Renal cortical epithelial cell (primary cell): ENCODE data around the gene KIF1C. TPM values are rescaled to one million over a fixed set of nuclear protein-coding genes. Genes with fewer than 3 reads are reported as not detected.
"Not testable (repeated sequence)": the region's sequence is repeated elsewhere in the genome, so short reads cannot be mapped to it uniquely, and the experiment has no call there.

Experiments used
- DNase-seq: peaks from one replicate; pipeline ENCODE4 v3.0.0-alpha.2; 2011; ENCODE audit warnings: low read depth
- total RNA-seq: library from RNA; depleted of rRNA; stranded (reverse); fragments of >200 nt; gene quantifications from 2 replicates; pipeline ENCODE4 v1.2.3, GENCODE V29; 2014

Gene KIF1C
- total RNA-seq, 1 donor from 2014 or later, result 142 TPM

DNA sequence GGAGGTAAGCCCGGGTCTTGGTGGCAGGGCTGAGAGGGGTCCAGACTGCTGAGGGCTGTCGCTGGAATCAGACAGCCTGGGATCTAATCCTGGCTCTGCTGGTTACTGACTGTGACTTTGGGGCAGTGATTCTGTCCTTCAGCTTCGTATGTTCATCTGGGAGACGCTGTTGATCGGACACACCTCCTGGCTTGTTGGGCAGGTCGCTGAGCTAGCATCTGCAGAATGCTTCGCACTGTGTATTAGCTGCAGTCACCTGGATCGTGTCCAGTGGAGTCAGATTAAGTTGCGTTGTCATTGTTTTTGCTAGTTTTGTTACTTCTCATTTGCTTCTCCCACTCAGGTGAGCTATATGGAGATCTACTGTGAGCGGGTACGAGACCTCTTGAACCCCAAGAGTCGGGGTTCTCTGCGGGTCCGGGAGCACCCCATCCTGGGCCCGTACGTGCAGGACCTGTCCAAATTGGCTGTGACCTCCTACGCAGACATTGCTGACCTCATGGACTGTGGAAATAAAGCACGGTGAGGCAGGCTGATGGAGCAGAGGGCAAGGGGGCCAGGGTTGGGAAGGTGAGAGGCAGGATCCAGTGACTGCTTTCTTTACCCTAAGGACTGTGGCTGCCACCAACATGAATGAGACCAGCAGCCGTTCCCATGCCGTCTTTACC lies 4.5 kb downstream of the KIF1C start:
- DNase-seq, result no peak

DNA sequence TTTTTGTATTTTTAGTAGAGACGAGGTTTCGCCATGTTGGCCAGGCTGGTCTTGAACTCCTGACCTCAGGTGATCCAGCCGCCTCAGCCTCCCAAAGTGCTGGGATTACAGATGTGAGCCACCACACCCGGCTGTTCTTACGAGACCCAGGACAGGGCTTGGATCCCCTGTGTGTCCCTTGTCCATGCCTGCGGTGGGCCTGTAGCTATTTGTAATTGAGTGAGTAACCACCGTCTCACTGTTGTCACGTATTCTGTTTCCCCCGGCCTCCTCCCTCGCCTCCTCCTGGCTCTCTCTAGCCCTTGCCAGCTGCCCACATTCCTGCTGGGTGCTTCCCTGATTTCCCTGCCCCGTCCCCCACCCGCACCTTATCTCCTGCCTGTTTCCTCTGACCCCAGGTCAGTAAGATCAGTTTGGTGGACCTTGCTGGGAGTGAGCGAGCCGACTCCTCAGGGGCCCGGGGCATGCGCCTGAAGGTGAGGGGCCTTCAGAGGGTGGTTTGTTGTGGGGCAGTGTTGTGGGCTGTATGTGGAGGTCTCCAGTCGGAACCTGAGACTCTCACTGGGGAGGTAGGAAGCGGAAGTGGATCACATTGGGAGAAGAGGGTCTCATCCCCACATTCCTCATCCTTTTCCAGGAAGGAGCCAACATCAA lies 5.6 kb downstream of the KIF1C start:
- no peak for DNase-seq

DNA sequence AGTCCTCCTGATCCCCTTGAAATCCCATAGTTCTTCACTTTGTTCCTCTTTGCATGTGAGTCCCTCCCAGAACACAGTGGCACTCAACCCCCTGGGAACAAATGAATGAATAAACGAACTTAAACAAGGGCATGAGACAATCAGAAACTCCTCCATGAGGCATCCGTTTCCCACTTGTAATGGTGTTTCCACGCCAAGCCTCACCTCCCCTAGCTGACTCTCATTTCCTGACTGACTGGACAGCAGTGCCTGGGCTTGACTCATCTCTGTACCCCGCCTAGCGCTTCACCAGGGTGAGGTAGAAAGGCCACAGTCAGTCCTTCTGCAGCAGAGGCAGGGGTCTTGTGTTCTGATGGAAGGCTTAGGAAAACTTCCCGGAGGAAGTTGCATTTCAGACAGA lies 14.2 kb downstream of the KIF1C start:
- DNase-seq, result no peak

DNA sequence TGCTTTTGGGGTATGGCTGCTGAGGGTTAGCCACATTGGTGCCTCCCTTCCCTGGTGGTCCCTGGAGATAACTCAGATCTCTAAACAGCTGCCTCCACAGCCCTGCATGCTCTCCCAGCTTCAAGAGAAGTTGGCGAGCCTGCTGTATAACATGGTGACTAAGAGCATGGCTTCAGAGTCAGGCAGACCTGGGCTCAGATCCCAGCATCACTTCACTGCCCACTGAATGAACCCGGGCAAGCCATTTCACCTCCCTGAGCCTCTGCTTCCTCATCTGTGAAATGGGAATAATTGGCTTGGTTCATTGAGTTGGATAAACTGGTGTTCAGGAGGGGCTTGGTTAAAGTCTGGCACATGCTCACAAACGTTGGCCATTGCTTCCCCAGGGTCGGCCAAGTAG lies 16.6 kb downstream of the KIF1C start:
- DNase-seq, result no peak

DNA sequence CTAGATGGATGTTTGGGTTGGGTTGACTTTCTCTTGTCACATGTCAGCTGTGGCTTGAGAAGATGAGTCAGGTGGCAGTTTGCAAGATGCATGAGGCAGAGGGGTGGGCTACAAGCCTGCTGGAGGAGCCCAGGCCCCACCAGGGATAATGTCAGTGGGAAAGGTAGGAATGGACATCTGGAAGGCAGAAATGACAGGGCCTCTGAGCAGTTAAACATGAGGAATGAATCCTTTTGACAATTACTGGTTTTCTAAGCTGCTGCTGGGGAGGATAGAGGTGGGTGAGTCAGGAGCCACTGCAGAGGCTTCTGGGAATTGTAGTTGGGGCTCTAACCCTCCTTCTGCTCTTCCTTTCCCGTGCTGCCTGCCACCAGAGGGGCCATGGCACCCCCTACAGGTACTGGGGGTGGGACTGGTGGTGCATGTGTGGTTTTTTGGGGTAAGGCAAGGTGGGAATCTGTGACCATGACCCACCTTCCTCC lies 21.8 kb downstream of the KIF1C start:
- no peak for DNase-seq

DNA sequence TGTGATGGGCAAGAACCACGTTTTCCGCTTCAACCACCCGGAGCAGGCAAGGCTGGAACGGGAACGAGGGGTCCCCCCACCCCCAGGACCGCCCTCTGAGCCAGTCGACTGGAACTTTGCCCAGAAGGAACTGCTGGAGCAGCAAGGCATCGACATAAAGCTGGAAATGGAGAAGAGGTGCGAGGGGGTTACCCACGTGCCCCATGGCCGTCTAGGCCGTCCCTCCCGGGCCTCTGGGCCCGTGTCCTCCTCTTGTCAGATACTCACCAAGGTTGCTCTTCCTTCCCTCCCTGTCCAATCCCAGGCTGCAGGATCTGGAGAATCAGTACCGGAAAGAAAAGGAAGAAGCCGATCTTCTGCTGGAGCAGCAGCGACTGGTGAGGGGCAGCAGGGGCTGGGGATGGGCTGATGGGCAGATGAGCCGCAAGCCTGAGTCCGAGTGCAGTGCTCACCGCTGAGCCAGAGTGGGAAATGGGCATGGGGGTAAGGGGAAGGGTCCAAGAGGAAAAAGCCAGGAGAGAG lies 22.8 kb downstream of the KIF1C start:
- no peak for DNase-seq

DNA sequence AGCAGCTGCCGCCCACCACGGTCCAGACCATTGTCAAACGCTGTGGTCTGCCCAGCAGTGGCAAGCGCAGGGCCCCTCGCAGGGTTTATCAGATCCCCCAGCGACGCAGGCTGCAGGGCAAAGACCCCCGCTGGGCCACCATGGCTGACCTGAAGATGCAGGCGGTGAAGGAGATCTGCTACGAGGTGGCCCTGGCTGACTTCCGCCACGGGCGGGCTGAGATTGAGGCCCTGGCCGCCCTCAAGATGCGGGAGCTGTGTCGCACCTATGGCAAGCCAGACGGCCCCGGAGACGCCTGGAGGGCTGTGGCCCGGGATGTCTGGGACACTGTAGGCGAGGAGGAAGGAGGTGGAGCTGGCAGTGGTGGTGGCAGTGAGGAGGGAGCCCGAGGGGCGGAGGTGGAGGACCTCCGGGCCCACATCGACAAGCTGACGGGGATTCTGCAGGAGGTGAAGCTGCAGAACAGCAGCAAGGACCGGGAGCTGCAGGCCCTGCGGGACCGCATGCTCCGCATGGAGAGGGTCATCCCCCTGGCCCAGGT lies 24.5 kb downstream of the KIF1C start:
- DNase-seq, result no peak

DNA sequence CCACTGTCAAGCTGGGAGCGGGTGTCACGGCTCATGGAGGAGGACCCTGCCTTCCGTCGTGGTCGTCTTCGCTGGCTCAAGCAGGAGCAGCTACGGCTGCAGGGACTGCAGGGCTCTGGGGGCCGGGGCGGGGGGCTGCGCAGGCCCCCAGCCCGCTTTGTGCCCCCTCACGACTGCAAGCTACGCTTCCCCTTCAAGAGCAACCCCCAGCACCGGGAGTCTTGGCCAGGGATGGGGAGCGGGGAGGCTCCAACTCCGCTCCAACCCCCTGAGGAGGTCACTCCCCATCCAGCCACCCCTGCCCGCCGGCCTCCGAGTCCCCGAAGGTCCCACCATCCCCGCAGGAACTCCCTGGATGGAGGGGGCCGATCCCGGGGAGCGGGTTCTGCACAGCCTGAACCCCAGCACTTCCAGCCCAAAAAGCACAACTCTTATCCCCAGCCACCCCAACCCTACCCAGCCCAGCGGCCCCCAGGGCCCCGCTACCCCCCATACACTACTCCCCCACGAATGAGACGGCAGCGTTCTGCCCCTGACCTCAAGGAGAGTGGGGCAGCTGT lies 25.9 kb downstream of the KIF1C start:
- DNase-seq, result no peak

DNA sequence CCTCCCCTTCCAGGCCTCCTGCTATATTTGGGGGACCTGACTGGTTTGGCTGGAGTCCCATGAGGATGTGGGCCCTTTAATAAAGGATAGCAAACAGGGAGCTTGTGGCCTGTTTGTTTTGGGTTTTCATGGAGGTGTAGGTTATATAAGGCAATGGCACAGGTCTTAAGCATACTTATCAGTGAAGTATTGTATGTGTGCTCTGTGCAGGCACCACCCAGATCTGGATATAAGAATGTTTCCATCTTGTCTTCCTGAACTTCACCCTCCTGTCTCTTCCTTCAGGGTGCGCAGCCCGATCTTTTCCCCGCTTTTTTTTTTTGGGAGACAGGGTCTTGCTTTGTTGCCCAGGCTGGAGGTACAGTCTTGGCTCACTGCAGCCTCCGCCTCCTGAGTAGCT lies 26.9 kb downstream of the KIF1C start:
- no peak for DNase-seq

DNA sequence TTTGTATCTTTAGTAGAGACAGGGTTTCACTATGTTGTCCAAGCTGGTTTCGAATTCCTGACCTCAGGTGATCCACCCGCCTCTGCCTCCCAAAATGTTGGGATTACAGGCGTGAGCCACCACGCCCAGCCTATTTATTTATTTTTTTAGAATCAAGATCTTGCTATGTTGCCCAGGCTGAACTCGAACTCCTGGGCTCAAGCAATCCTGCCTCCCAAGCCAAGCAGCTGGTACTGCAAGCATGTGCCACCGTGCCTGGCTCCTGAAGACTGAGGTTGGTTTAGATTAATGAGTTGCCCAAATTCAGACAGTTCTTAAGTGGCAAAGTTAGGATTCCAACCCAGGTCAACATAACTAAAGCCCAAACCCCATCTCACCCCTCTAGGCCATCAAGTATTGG lies 29.5 kb downstream of the KIF1C start:
- DNase-seq, result no peak

DNA sequence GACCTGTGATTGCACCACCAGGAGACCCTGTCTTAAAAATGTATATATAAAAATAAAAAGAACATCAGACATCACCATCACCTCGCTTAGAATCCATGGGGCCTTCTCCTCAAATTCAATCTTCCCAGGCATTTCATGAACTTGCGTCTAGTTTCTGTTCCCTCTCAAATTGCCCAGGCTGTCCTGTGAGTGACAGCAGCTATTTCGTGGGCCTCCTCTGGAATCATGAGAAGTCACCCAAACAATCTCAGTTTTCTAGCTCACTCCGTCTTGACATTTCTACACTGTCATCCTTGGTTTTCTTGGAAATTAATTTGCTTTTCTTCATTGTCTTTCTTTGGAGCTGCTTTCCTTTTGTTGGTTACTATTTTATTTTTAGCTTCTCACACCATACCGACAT lies 30.2 kb downstream of the KIF1C start:
- no peak for DNase-seq

DNA sequence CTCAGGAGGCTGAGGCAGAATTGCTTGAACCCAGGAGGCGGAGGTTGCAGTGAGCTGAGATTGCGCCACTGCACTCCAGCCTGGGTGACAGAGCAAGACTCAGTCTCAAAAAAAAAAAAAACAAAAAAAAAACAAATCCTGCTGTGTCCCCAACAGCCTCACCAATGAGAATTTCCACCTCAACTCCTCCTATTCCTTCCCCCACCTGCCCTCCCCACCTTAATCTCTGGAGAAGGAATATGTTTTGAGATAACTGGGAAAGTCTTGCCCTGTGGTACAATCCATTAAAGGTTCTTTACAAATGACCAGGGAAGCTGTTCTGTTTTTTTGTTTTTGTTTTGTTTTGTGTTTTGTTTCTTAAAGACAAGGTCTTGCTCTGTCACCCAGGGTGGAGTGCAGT lies 32.4 kb downstream of the KIF1C start:
- not testable (repeated sequence) for DNase-seq

DNA sequence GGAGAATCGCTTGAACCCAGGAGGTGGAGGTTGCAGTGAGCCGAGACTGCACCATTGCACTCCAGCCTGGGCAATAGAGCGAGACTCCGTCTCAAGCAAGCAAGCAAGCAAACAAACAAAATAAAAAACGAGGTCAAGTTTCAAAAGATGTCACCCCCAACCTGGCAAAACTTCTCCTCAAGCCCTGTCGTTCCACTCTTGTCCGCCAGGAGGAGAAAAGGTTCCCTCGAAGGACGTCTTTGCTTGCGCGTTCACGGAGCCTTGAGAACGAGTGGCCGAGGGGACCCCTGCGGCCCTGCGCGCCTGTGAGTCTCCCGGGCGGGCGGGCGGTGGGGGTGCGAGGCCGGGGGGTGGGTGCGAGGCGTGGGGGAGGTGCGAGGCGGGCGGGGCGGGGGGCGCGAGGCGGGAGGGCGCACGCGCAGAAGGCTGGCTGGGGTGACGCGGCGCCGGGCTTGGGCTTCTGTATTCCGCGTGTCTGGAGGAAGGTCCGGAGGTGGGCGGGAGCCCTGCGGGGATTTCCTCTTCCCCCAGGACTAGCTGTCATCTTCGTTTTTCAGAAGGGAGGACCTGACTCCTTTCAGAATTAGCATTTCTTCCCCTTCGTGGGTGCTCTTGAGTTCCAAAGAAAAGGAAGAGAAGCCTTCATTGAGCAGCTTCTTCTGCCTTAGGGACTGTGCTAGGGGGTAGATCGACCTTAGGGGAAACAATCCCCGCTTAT lies 33.8 kb downstream of the KIF1C start:
- DNase-seq, result peak; percentile 56

DNA sequence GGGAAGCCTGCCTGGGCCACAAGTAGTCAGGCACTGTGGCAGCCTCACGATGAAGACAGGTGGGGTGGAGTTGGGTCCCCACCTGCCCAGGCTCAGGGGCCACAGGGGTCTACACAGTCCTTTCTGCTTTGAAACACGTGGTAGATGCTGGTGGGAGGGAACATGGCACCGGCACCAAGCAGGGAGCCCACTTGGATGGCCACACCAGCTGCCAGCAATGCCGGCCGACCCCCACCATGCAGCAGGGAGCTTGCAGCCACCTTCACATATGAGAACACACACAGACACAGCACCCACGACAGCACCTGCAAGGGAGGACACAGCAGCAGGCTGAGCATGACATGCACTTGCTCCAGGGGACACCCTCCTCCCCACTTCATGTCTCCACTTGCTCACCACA lies 35.1 kb downstream of the KIF1C start:
- DNase-seq, result no peak

DNA sequence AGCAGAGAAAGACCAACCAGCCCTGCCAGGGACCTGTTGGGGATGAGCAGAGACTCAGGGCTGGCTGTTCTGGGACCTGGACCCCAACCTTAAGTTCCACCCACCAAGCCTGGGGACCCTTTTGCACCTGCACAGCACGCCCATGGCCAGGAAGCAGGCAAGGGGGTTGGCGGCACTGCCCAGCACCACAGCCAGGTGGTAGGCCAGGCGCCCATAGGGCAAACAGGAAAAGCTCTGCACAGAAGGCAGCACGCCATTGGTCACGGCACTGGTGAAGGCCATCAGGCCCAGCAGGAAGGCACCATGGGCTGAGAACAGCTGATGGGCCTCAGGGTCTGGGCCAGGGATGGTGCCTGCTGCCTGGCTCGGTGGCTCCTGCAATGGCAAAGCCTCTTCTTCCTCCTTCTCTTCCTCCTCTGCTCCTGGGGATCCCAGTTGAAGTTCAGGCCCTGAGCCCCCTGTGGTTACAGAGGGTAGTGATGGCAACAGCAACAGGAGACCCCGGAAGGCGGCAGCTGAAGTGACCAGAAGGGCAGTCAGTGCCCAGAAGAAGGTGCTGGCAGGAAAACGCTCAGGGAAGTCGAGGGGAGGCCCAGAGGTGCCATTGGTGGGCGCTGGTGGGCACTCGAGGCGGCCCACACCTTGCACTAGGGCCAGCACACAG lies 35.7 kb downstream of the KIF1C start:
- DNase-seq, result no peak

DNA sequence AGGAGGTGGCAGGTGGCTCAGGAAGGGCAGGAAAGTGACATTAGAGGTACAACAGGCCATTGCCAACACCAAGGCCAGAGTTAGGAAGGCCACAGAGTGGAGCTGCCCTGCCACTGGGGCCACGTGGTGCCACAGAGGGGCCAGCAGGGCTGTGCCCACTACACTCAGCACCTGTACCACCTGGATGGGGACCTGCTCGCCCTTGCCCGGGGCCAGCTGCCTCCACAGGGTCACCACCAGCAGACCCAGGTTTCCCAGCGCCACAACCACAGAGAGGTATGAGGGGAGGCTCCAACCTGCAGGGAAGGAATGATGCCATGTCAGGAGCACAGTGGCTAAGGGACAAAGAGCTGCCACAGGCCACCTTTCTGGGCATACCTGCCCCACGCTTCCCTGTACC lies 36.3 kb downstream of the KIF1C start:
- DNase-seq, result no peak

DNA sequence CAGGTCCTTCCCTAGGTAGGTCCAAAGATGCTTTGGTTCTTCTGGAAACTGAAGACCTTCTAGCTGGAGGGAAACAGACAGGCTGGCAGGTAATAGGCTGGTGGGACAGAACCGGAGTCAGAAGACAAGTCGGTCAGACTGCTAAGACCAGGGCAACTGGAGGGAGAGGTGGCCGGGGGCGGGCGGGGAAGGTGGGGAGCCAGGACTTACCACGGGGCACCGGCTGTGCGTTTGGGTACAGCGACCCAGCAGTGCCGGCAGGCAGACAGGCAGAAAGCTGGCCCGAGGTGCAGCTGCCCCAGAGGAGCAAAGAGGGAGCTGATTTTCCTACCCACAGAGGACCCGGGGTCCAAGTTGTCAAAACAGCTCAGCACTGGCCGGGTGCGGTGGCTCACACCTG lies 36.9 kb downstream of the KIF1C start:
- DNase-seq, result no peak

DNA sequence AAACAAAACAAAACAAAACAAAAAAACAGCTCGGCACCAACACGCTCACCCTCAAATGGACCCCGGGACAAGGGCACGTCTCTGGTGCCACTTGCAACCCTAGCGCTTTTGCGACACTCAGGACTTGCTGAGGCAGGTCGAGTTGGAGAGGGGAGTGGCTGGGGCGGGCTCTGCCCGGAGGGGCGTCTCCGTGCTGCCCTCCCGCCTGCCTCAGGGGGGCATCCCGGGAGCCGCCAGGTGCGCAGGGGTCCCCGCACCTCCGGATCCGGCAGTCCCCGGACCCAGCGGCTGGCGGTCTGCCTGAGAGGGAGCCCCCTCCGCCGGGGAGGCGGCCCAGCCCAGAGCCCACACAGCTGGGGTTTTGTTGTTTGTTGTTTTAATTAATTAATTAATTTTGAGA lies 37.6 kb downstream of the KIF1C start, which contains the start of gene SLC52A1:
Gene SLC52A1 (minus strand): TSS at position 112 of the 400 bp plus-strand sequence. CDS start 820 bp downstream, outside the sequence.
- no peak for DNase-seq

DNA sequence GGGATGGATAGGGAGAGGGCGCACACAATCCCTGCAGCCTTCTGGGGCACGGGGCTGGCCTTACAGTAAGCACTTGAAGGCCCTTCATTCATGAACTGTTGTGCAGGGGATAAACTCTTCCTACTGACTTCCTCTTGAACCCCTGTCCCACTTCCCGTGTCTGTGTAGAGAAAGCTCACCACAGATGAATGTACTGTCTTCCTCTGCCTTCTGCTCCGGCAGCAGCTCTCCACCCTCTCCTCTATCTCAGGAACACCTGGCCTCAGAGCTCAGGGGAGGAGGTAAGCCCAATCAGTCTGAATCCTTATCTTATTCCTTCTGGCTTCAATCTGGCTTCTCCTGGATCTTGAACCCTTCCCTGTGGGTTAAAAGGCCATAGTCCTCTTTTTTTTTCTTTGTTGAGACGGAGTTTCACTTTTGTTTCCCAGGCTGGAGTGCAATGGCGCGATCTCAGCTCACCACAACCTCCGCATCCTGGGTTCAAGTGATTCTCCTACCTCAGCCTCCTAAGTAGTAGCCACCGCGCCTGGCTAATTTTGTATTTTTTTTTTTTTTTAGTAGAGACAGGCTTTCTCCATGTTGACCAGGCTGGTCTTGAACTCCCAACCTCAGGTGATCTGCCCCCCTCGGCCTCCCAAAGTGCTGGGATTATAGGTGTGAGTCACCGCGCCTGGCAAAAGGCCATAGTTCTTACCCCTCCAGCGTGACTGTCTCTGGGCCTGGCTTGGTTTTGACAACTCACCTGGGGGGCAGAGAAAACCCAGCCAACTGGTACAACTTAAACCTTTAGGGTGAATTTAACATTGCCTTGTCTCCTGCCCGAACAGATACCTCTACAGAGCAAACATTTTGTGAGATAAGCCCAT lies 44.6 kb downstream of the KIF1C start:
- DNase-seq, result no peak

DNA sequence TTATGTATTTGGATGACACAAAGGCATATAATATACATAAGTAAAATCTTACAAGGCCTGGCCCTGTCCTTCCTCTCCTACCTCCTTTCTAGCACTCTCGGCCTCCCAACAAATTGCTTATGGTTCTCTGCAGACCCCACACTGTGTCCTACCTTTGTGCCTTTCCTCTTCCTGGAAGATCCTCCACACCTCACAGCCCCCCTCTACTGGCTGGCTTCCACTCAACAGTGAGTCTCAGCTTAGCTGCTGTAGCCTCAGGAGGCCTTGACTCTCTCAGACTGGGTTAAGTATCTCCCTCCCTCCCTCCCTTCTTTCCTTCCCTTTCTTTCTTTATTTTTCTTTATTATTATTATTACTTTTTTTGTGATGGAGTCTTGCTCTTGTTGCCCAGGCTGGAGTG lies 45.8 kb downstream of the KIF1C start:
- no peak for DNase-seq

DNA sequence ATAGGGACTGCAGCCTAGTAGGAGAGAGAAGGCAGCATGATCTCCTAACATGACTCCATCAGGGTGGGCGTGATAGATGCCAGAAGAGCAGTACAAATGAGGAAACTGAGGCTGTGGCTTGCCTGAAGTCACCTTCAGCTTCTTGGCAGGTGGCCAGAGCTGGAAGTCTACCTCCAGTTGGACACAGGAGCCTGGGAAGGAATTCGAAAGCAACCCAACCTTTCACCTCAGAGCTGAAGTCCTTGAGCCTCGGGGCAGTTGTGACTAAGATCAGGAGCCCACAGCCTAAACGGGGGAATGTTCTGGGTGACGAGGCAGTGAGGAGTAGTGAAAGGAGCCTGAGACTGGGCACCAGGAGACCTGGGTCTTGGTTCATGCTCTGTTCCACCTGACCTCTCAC lies 46.9 kb downstream of the KIF1C start:
- DNase-seq, result peak; percentile 63
